IMR-90 (cell line): ENCODE measurements around the gene SLC18B1. TPM values are rescaled to one million over a fixed set of nuclear protein-coding genes. Genes with fewer than 3 reads are reported as not detected.

ENCODE experiments used
- ATAC-seq: fragments of 200-7000 bp; cut with Tn5 transposase; 2 replicates; pipeline ENCODE4 v1.9.1; 2020; ENCODE audit warnings: low read depth, mild to moderate bottlenecking, moderate library complexity
- BruUV-seq: library from RNA; stranded (reverse); fragments of 400-500 nt; replicated peaks from 2 replicates; lab custom pipeline; 2021; lab: Mats Ljungman, UMichigan
- CTCF ChIA-PET: fragments of 300-600 bp; formaldehyde crosslinking; extraction: SDS; loops from one replicate; lab custom pipeline; 2021; ENCODE audit warnings: antibody characterized with exemption; lab: Yijun Ruan, JAX
- POLR2A ChIA-PET: fragments of 300-600 bp; sonication (Branson Sonifier 250); formaldehyde crosslinking; loops from one replicate; lab custom pipeline; 2022; ENCODE audit warnings: antibody characterized with exemption; ENCODE audit not compliant: unreplicated experiment; lab: Charles Lee
- DNase-seq: peaks from one replicate; pipeline ENCODE4 v3.0.0; 2013
- H2AFZ ChIP-seq: replicated peaks from 2 replicates; pipeline ENCODE3; 2013; ENCODE audit warnings: low read length, mild to moderate bottlenecking; ENCODE audit not compliant: poor library complexity
- H2AK5ac ChIP-seq: 2 replicates; pipeline ENCODE4 v1.6.1; 2013; ENCODE audit warnings: low read depth, low read length, inconsistent platforms
- H2AK9ac ChIP-seq: replicated peaks from 2 replicates; pipeline ENCODE3; 2013; ENCODE audit warnings: mild to moderate bottlenecking, low read depth, low read length, moderate library complexity; ENCODE audit not compliant: poor library complexity
- H2BK120ac ChIP-seq: 2 replicates; pipeline ENCODE4 v1.6.1; 2013; ENCODE audit warnings: low read depth, low read length, inconsistent platforms
- H2BK15ac ChIP-seq: 3 replicates; pipeline ENCODE4 v1.6.1; 2013; ENCODE audit warnings: low read depth, low read length, inconsistent platforms
- H2BK20ac ChIP-seq: 2 replicates; pipeline ENCODE4 v1.6.1; 2013; ENCODE audit warnings: low read depth, mild to moderate bottlenecking, inconsistent platforms, low read length, moderate library complexity
- H2BK5ac ChIP-seq: 2 replicates; pipeline ENCODE4 v1.6.1; 2013; ENCODE audit warnings: mild to moderate bottlenecking, low read depth, low read length, inconsistent platforms; ENCODE audit not compliant: poor library complexity, severe bottlenecking
- H3K14ac ChIP-seq: replicated peaks from 2 replicates; pipeline ENCODE4 v1.6.1; 2013; ENCODE audit warnings: low read depth, low read length, inconsistent platforms
- H3K18ac ChIP-seq: 2 replicates; pipeline ENCODE4 v1.6.1; 2013; ENCODE audit warnings: low read depth, low read length, control low read depth
- H3K23ac ChIP-seq: 2 replicates; pipeline ENCODE4 v1.6.1; 2013; ENCODE audit warnings: low read depth, low read length, inconsistent platforms
- H3K27ac ChIP-seq: 2 replicates; pipeline ENCODE4 v1.5.1; 2013; ENCODE audit warnings: mild to moderate bottlenecking, control low read depth, low read length; ENCODE audit not compliant: insufficient read depth
- H3K27me3 ChIP-seq: 2 replicates; pipeline ENCODE4 v1.6.1; 2013; ENCODE audit warnings: low read length; ENCODE audit not compliant: control insufficient read depth, insufficient read depth
- H3K36me3 ChIP-seq: 2 replicates; pipeline ENCODE4 v1.6.1; 2013; ENCODE audit warnings: low read length, mixed read lengths; ENCODE audit not compliant: control insufficient read depth, insufficient read depth
- H3K4ac ChIP-seq: 2 replicates; pipeline ENCODE4 v1.6.1; 2013; ENCODE audit warnings: low read depth, low read length, inconsistent platforms
- H3K4me1 ChIP-seq: 2 replicates; pipeline ENCODE4 v1.6.1; 2013; ENCODE audit warnings: low read length, mixed read lengths; ENCODE audit not compliant: control insufficient read depth, insufficient read depth
- H3K4me2 ChIP-seq: 2 replicates; pipeline ENCODE4 v1.6.1; 2013; ENCODE audit warnings: low read depth, mild to moderate bottlenecking, control low read depth, low read length, moderate library complexity
- H3K4me3 ChIP-seq: 2 replicates; pipeline ENCODE4 v1.5.1; 2013; ENCODE audit warnings: low read depth, mild to moderate bottlenecking, control low read depth, low read length, moderate library complexity; ENCODE audit not compliant: insufficient read depth
- H3K56ac ChIP-seq: 2 replicates; pipeline ENCODE4 v1.6.1; 2013; ENCODE audit warnings: low read length, inconsistent platforms; ENCODE audit not compliant: insufficient read depth; ENCODE audit errors: extremely low read depth
- H3K79me1 ChIP-seq, 2 experiments: 2 replicates each; pipeline ENCODE4 v1.6.1; 2013; ENCODE audit warnings: low read length in 2 of 2, inconsistent platforms in 1 of 2, low read depth in 1 of 2
- H3K9ac ChIP-seq: 2 replicates; pipeline ENCODE4 v1.6.1; 2013; ENCODE audit warnings: low read depth, low read length, control low read depth
- H3K9me1 ChIP-seq: 2 replicates; pipeline ENCODE4 v1.6.1; 2013; ENCODE audit warnings: low read length, inconsistent platforms; ENCODE audit not compliant: insufficient read depth
- H3K9me3 ChIP-seq: 2 replicates; pipeline ENCODE4 v1.6.1; 2013; ENCODE audit warnings: low read length; ENCODE audit not compliant: control insufficient read depth, insufficient read depth
- H4K20me1 ChIP-seq: 2 replicates; pipeline ENCODE4 v1.6.1; 2013; ENCODE audit warnings: low read length, inconsistent platforms; ENCODE audit not compliant: insufficient read depth
- H4K5ac ChIP-seq: 2 replicates; pipeline ENCODE4 v1.6.1; 2013; ENCODE audit warnings: mild to moderate bottlenecking, low read depth, low read length, control low read depth
- H4K8ac ChIP-seq, 2 experiments: 2 replicates each; pipeline ENCODE4 v1.6.1; 2013; ENCODE audit warnings: low read depth in 2 of 2, low read length in 2 of 2, control low read depth in 1 of 2, inconsistent platforms in 1 of 2
- H4K91ac ChIP-seq: 2 replicates; pipeline ENCODE4 v1.6.1; 2013; ENCODE audit warnings: low read depth, low read length, inconsistent platforms; ENCODE audit not compliant: insufficient read depth
- CEBPB ChIP-seq: IDR thresholded peaks from 2 replicates; pipeline ENCODE4 v1.6.1; 2012; ENCODE audit warnings: low read depth, low read length, improper control_type of control experiment
- ELK1 ChIP-seq: fragments of 150-350 bp; IDR thresholded peaks from 2 replicates; pipeline ENCODE4 v1.6.1; 2016; ENCODE audit warnings: low read depth, mild to moderate bottlenecking, low read length, moderate library complexity, borderline replicate concordance
- MXI1 ChIP-seq: IDR thresholded peaks from 2 replicates; pipeline ENCODE4 v1.6.1; 2012; ENCODE audit warnings: low read depth, mild to moderate bottlenecking, low read length, moderate library complexity, borderline replicate concordance
- RAD21 ChIP-seq: IDR thresholded peaks from 2 replicates; pipeline ENCODE4 v1.6.1; 2012; ENCODE audit warnings: low read length, improper control_type of control experiment
- WGBS, 2 experiments: methylation state at CpG; one replicate each; pipeline versions ENCODE4 v1.1.5 to v1.1.7; 2013; ENCODE audit warnings: missing lambda C conversion rate in 2 of 2; ENCODE audit not compliant: insufficient read length in 1 of 2; ENCODE audit errors: extremely low coverage in 2 of 2; 5-methylcytosine and 5-hydroxymethylcytosine counted together
- dilution Hi-C: fragments of 300-500 bp; cut with HindIII; formaldehyde crosslinking; loops from one replicate; pipeline ENCODE4 v1.14.3; 2018; ENCODE audit warnings: low sequenced_read_pairs; ENCODE audit not compliant: unreplicated experiment
- in situ Hi-C: fragments of 300-500 bp; cut with MboI; formaldehyde crosslinking; loops from 3 replicates; pipeline ENCODE4 v1.14.3; 2019; ENCODE audit warnings: low sequenced_read_pairs, inconsistent platforms, mixed read lengths
- intact Hi-C: fragments of 100-400 bp; cut with micrococcal nuclease; formaldehyde crosslinking; loops from 2 replicates; pipeline ENCODE4 v1.10.0; 2022
- polyA plus RNA-seq, 3 experiments: library from polyadenylated mRNA; depleted of rRNA; stranded (reverse); fragments of >200 nt; gene quantifications; 2 replicates each; pipeline ENCODE4 v1.2.3, GENCODE V29; 2012; ENCODE audit warnings: low replicate concordance in 1 of 3
- total RNA-seq: library from RNA; depleted of rRNA; stranded (reverse); fragments of >200 nt; gene quantifications from 2 replicates; pipeline ENCODE4 v1.2.3, GENCODE V29; 2012

Gene SLC18B1
- total and polyA plus RNA-seq, 2 of the 4 experiments (the other 2 are of a cell fraction) = 2.4 to 2.5 TPM

GRCh38 chr6:132814716-132815570 is 16.5 kb upstream of the SLC18B1 start:
- Histone ChIP-seq H2AK5ac (peak overlapping the region; percentile 97), H3K27me3 (no peaks in the 10 kb centered on the region), H2BK5ac (peak overlapping the region; percentile 31), H3K27ac (peak overlapping the region; percentile 53), H3K4me1 (peaks cover 2% of the 10 kb centered on the region), H2AK9ac (peak overlapping the region; percentile 91), H2BK15ac (no peak overlapping the region), H3K4ac (peak overlapping the region; percentile 63), H3K4me2 (peak overlapping the region; percentile 100), H3K9ac (peak overlapping the region; percentile 80), H2BK120ac (no peak overlapping the region), H4K8ac (peak overlapping the region; percentile 38 to 78; a peak in 3 of 4 replicates), H3K36me3 (peaks cover 37% of the 10 kb centered on the region), H4K91ac (peak overlapping the region; percentile 35), H3K9me3 (no peaks in the 10 kb centered on the region), H3K56ac (peak overlapping the region; percentile 83), H4K20me1 (peaks cover 56% of the 10 kb centered on the region), H3K23ac (peak overlapping the region; percentile 90), H2AFZ (no peak overlapping the region), H3K79me1 (peaks cover 25 to 50% of the 10 kb centered on the region in 2 experiments), H3K18ac (no peak overlapping the region), H3K14ac (peak overlapping the region; percentile 96), H3K4me3 (peak overlapping the region; percentile 62), H2BK20ac (no peak overlapping the region), H3K9me1 (peaks cover 10% of the 10 kb centered on the region), H4K5ac (peak overlapping the region; percentile 12; the same call in 1 of the 2 replicates)
- ATAC-seq (peak; percentile 1), DNase-seq (no peak)
- POLR2A ChIA-PET = interaction anchor here (0.6 to 2.3 kb wide), 4 partner anchors 16 to 1116 kb away, joined by 3 to 14 read pairs (median 4); partner anchors contain the start of gene SLC18B1
- CTCF ChIA-PET = interaction anchor here (0.7 to 1.9 kb wide), 2 partner anchors 15 to 735 kb away, joined by 3 to 5 read pairs; no protein-coding TSS in a partner anchor
- dilution Hi-C loops = no loop called here
- WGBS, 2 experiments = 0% methylated on average over 2 of the region's 27 CpGs; no CpG with 5 or more reads in 1 of the 2 experiments
- TSS peak; percentile 69 for BruUV-seq
- in situ Hi-C loops = no loop called here
- intact Hi-C loops = loop anchor here (2.0 kb wide), 2 partner anchors 146 to 284 kb away; no protein-coding TSS in a partner anchor
- no peak for TF ChIP-seq CEBPB
- TF ChIP-seq RAD21 = no peak
- TF ChIP-seq MXI1 = peak; percentile 85; the same call in 1 of the 2 replicates
- TF ChIP-seq ELK1 = no peak
